DMS153 treated with DMSO at 0.1 percent for 48 hours (cell line): Measurements from ENCODE around the gene FAXC.
"Not testable (repeated sequence)": the region's sequence is repeated elsewhere in the genome, so short reads cannot be mapped to it uniquely, and the experiment has no call there.

Experiments
- DNase-seq: peaks from one replicate; lab custom pipeline; 2025; ENCODE audit not compliant: unreplicated experiment; lab: John Stamatoyannopoulos, UW

The FAXC gene

DNA sequence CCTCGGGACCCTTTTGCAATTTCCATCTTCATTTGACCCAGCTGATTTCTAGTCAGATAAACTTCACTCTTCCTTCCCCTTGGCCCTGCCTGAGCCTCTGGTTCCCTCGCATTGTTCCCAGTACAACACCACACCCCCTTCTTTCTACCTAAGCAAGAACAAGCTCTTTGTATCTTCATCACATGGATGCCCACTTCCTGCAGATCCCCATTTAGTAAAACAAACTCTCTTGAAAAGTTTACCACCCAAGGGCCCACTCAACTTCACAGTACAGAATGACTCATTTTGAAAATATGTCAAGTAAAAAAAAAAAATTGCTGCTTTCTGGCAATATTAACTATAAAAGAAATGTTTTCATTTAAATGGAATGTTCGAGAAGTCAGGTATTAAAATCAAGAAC, 5.2 kb downstream of the FAXC start:
- DNase-seq, result no peak

DNA sequence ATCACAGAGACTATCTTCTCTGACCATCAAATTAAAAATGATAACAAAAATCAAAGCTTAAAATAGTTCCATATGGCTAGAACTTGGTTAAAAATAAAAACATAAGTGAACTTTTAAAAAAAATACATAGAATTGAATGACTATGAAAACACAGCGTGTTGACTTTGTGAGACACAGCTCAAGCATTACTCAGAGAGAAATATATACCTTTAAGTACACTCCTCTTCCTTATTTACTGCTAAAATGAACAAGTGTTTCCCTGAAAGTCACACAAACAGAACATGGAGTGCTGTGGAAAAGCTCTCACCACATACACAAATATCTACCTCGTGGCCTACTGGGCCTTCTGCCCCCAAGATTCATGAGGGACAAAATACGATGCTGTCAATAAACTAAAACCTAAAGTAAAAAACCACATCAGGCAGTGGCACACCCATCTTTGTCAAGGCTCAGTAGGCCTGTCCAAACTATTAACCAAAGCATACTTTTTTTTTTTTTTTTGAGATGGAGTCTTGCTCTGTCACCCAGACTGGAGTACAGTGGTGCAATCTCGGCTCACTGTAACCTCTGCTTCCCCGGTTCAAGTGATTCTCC, 7.5 kb downstream of the FAXC start:
- DNase-seq, result no peak

DNA sequence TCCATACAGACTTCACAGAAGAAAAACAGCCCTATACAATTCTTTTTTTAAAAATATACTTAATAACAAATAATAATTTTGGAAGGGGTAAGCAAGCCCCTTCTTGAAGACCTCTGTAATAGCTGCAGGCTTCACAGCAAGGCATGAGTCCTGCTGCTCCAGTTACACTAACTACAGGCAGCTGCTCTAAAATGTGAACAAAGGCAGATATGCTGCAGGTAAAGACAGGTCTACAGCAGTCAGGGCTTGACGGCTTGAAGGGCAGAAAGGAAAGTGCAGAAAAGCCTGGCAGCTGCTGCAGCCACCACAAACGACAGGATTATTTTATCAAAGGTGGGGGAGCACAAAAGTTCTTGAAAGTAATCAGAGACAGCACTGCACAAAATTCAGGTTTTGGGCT, 11.3 kb downstream of the FAXC start:
- DNase-seq, result no peak

DNA sequence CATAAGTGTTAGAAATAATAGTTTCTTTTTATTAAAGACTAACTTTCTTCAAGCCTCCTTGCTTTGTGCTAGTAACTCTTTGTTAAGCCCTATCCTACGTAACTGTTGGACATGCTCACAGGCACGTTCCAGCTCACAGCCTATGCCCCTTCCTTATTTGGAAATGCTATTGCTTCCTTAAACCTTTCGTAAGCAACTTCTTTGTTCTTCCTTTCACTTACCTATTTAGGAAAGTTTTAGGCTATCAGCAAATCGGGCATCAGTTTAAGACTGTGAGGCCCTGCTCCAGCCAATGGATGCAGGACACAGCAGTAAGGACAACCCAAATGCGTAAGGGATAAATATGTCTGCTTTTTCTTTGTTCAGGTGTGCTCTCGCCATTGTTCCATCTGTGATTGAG, 14.2 kb downstream of the FAXC start:
- not testable (repeated sequence) for DNase-seq

DNA sequence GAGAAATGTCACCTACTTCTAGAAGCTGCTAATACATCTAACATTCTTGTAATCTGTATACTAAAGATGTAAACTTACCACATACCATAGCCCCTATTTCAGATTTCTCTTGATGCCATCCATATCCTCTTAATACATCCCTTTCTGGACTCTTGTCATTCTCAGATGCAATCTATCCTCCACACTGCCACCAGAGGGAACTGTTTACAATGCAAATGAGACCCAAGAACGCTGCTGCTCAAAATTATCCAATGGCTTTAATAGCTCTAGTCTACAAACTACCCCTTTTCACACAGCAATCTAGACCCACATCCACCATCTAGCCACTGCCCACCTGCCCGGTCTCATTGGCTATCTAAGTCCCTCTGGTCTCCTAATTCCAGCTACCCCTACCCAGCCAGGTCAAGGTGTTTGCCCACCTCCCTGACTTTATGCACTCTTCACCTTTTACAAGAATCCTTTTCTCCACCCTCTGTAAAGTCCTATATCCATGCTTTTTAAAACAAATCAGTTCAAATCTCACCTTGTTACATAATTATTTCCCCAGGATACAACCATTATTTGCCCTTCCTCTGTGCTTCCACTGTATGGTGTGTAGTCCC, 14.8 kb downstream of the FAXC start:
- DNase-seq, result peak; percentile 29

DNA sequence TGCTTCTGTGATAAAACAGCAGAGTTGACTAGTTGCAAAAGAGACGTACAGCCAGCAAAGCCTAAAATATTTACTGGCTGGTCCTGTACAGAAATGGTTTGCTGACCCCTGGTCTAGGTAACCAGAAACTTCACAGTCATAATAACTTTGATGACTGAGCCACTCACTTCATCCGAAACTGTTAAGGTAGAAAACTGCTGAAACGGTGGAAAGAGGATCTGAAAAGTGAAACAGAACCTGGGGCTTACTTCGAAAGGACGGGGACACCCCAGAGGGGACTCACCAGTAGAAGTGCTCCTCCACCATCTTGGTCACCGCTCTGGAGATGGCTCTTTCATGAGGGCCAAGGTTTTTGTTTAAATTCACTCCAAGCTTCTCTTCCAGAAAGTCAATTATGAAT, 16.4 kb downstream of the FAXC start:
- DNase-seq, result no peak

DNA sequence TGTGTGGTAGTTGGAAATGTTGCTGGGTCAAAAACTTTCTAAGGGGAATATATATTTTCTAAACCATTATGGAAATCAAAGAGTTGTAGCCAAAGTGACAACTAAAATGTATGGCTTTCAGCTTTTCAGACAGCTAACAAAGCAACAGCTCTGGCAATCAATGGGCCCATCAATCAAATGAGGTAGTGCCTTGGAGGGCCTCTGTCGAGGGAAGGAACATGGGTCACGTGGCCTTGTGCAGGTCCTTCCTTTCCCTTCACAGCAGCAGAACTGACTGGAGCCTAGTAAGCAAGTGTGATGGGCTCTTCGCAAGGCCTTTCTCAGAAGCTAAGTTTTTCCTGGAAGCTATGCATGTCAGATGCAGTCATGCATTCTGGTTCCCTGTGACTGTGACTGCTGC, 17.9 kb downstream of the FAXC start:
- DNase-seq, result no peak

DNA sequence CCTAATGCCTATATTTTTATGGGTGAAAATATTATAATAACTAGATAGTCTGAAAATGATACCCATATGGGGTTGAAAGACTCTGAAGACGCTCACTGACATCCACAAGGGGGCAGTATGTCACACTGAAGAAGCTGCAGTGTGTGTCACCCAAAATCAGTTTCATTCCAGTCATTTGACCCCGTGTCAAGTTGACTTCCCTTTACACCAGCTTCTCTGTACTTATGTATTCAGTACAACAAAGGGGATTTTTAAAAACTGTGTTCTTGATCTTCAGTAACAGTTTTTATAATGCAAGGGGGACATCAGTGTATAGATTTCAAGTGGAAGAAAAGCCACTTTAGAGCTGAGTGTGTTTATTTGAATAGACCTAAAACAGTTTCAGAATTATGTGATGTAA, 19.3 kb downstream of the FAXC start:
- DNase-seq, result peak; percentile 16

DNA sequence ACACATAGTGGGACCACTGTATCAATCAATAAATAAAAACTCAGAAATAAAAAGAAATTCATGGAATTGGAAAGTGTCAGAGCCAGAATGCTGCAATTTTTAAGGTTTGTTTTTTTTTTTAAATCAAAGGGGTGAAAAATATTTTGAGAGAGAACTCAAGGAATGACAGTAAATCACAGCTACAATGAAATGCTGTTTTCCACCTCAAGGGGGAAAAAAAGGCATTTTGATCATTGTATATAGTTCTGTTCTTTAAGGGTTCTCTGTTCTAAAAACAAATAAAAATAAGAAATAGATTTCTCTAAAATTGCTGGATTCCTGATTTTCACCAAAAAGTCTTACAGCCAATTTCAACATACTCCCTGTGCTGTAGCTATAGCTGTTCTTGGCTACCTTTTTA, 24.5 kb downstream of the FAXC start:
- DNase-seq, result no peak

DNA sequence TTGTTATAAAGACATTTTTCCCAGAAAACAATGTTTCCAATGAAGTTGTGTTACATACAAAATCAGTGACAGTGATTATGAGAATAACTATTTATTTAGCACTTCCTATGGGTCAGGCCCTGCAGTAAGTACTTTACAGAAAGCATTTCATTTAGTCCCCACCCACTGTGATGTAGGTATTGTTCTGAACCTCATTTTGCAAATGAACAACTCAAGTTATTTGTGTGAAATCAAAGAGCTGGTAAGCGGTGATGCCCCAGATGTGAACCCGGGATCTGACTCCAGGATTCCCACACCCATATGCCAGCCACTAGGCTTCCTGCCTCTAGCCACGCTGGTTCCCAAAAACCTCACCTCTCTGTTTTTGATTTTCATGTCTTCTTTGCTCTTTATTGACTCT, 30.9 kb downstream of the FAXC start:
- DNase-seq, result no peak

DNA sequence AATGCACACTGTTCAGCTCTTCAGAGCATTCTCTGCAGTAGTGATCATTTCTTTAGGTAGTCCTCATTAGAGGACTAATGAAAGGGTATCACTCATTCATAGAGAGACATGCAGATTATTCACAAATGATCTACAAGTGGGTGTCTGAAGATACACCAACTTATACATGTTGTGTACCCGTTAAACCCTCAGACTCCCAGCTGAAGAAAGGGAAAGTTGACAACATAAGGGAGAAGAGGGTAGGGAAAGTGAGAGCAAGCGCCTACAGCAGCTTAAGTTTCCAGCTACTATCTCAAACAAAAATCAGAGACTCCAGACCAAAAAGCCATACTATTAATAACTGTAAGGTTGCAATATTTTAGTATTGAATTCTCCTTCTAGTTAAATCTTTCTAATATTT, 37.1 kb downstream of the FAXC start:
- no peak for DNase-seq

DNA sequence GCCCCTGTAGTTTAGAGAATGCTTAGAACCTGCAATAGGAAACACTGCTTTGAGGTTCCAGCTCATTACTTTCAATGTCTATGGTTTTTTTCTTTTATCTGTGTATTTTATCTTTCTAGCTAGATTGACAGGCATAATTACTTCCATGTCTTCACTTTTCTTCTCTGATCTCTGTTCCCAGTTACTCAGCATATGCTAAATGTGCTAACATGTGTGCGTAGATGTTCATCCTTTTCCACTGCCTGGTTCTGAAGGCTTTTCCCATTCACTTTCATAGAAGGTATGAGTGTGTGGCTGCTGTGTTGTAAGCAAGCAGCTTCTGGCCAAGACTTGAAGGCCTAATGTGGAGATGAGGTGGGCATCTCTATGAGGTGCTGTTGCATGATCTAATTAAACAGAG, 38.9 kb downstream of the FAXC start:
- DNase-seq, result no peak

DNA sequence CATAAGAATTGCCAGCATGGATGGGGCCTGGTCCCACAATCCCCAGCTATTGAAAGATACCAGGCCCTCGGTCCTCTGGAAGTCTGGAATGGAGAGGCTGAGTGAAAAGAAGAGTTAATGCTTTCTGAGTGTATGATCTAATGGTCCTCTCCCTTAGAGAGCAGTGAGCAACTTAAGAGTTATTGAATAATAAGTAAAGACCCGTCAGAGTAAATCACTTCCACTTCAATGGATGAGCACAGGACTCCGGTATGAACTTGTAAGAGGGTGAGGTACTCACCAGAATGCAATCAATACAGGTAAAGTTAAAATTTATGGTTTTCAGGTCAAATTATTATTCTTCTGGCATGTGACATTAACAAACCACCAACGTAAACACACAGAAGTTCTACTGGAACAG, 39.9 kb downstream of the FAXC start:
- DNase-seq, result no peak

DNA sequence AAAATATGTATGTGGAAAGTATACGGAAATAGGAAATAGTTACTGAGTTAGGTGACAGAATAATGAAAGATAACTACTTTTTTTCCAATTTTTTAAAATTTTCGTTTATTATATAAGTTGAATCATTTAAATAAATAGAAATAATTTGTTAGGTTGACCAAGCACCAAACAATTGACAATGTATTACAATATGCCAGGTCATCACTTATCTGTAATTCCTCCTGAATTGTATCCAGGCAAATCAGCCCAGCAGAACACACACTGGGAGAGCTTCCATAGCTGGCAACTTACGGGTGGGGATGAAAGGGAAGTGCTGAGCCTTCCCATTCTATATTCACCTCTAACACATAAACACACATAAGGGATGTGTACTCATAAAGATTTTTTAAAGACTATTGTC, 40.7 kb downstream of the FAXC start:
- no peak for DNase-seq

DNA sequence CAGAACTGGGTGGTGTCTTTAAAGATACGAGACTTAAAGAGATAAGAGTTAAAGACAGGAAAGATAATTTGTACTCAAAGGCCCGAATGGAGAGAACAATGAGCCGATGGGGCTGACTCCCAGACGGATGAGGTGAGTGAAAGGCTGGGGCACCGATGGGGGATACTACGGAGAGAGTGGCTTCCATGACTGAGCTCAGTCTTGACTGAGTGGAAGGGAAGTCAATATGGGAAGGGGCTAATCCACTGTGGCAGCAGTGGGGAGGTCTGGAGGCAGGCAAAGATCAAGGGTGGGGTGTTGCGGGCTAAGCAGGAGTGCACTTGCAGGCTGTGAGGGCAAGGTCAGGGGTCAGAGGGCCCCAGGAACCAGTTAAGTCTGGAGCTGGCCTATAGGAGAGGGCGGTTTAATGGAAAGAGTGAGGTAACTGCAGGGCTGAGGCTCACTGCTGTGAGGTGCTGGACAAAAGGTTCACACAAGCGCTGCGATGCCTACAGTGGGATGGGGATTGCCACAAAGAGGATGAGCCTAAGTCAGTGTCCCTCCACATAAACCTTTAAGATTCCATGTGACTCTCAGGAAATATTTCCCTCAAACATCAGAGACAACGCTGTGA, 42.1 kb downstream of the FAXC start:
- no peak for DNase-seq

DNA sequence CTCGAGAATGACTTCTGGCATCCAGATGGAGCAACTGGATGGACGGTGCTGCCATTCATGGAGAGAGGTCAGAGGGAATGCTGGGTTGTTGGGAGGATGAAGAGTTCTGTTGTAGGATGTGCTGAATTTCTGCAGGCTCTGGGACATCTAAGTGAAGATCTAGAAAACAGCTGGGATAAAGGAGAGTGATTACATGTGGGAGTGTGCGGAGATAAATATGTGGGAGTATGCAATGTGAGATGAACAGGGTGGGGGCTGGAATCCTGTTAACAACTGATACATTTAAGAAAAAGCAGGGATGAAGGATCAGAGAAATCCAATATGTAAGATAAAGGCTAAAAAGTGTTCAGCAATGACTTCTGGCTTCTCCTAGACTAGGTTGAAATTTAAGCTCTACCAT, 43.1 kb downstream of the FAXC start:
- no peak for DNase-seq

DNA sequence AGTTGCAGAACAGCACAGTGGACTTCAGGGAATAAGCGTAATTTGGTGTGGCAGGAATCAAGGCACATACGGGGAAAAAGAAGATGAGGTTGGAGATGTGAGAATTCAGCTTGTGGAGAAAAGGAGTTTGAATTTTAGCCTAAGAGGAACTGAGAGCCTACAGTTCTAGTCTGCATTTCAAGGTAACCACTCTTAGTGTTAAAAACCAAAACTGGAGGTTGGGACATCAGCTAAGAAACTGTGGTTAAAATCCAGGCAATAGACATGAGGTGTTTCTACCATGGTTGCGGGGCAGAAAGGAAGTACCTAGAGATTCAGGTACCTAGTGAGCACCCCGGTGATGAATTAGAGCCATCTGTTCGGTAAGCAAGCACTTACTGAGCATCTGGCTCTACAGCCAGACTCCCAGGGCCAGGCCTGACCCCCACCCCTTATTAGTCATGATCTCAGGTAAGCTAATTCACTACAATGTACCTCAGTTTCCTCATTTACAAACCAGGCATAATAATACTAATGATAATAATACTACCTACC, 44.4 kb downstream of the FAXC start:
- DNase-seq, result no peak

DNA sequence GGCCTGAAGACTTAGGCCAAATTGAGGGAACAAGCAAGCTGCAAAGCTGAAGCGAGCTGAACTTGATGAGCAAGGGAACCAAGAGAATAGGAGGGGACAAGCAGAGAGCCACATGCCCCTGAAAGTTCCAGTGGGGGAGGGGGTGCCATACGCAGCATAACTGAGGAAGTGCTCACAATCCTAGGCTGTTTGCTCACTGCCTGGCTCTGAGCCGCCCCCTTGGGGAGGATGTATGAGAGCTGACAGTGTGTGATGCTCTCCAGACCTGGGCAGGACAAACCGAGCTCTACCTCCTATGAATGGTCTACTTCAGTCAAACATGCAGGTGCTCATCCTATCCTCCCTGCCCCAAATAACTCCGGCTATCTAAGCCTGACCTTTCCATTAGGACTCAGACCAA, 52.1 kb downstream of the FAXC start:
- DNase-seq, result no peak

DNA sequence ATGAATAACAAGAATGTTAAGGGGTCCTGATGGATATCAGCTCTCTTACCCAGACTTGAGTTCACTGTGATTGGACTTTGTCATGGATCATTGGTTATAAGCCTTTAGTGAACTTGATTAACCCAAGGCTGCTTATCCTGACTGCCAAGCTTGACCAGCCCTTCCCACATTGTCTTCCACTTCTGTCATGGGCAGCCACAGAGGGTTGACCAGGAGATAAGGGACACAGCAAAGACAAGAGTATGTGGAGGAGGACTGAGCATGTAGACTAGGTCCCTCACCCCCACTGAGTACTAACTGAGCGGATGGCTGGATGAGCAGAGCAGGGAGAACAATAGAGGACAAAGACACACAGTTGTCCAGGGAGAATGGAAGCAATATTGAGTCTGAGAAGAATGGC, 52.5 kb downstream of the FAXC start:
- no peak for DNase-seq

DNA sequence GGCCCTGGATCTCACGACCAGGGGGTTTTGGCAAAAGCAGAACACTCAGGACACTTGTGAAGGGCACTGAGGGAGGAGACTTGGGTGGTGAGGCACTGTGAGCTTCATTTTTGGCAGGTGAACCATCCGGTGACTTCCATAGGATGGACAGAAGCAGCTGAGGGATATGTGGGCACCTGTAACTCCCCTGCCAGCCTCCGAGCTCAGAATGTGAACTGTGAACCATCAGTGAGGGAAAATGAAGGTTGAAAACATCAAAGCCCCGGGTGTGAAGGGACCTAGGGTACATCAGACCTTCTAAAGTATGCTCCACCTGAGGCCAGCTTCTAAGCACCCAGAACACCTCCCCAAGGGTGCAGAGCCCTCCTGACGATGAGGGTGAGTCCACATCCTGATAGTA, 53.2 kb downstream of the FAXC start:
- DNase-seq, result no peak

DNA sequence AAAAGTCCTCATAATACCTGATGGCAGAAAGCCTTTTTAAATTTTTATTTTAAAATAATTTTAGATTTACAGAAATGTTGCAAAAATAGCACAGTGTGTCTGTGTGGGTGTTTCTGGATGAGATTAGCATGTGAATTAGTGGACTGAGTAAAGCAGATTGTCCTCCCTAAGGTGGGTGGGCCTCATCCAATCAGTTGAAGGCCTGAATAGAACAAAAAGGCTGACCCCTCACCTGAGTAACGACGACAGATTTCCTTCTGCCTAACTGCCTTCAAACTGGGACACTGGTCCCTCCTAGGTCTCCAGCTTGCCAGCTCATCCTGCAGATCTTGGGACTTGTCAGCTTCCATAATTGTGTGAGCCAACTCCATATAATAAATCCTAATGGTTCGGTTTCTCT, 54.2 kb downstream of the FAXC start:
- no peak for DNase-seq

DNA sequence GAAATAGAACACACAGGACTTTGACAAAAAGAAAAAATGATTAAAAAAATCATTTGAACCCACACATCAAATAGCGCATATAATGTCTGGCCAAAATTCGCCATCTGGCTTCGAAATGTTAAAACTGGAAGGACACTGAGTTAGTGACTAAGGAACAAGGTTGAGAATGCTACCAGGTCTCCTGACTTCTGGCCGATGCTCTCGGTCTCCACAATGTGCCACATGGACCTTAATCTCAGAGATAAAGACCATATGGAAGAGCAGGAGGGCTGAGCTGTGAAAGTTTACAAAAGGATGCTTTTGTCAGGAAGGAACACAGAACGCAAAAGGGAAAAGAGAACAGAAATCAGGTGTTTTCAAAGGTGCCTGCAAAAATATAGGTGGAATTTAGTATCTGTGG, 54.7 kb downstream of the FAXC start:
- DNase-seq, result no peak

DNA sequence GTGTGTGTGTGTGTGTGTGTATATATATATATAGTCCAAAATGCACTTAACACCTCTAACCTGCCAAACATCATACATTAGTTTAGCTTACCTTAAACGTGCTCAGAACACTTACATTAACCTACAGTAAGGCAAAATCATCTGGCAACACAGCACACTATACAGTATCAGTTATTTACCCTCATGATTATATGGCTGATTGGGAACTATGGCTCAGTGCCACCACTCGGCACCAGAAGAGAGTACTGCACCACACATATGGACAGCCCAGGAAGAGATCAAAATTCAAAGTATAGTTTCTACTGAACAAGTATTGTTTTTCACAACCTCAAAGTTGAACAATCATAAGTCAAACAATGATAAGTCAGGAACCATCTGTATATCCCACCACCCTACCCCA, 59.8 kb downstream of the FAXC start:
- no peak for DNase-seq
